Measurements from ENCODE around the gene YPEL1. TPM values are rescaled to one million over a fixed set of nuclear protein-coding genes. Genes with fewer than 3 reads are reported as not detected.

YPEL1 gene
- total RNA-seq, 1 experiment from 2014 or later = 3.1 TPM

GRCh38 chr22:21736948-21737347, 1.4 kb upstream of the YPEL1 start:
- Histone ChIP-seq H4K20me1 (ENCODE audit: insufficient read depth) (no peaks in the 10 kb centered on the region), H3K9ac (ENCODE audit: low read length) (no peak overlapping the region), H3K9me3 (ENCODE audit: control insufficient read depth in 1 of 2, insufficient read depth in 1 of 2, low read depth in 1 of 2, low read length in 2 of 2) (no peaks in the 10 kb centered on the region), H3K9me2 (ENCODE audit: insufficient read depth) (no peaks in the 10 kb centered on the region), H3K27ac (ENCODE audit: low read depth, low read length) (no peak overlapping the region), H2AFZ (ENCODE audit: low read depth, low read length, poor library complexity, severe bottlenecking) (no peak overlapping the region), H3K36me3 (ENCODE audit: control insufficient read depth in 1 of 2, insufficient read depth in 2 of 2, low read length in 2 of 2) (no peaks in the 10 kb centered on the region), H3K4me2 (ENCODE audit: low read length) (no peak overlapping the region), H3K79me2 (ENCODE audit: insufficient read depth, low read length) (no peaks in the 10 kb centered on the region), H3K27me3 (ENCODE audit: insufficient read depth, low read length) (no peaks in the 10 kb centered on the region), H3K4me3 (replicated peaks in 1 of 2; ENCODE audit: low read depth in 1 of 2, low read length in 2 of 2) (no peak overlapping the region), H3K4me1 (ENCODE audit: control insufficient read depth in 1 of 2, insufficient read depth in 2 of 2, low read length in 2 of 2) (peaks cover 8 to 16% of the 10 kb centered on the region in 2 experiments)
- BruUV-seq (replicated peaks) = no TSS peak
- CTCF ChIA-PET = no interaction called here
- intact Hi-C loops (cut with micrococcal nuclease) = no loop called here
- no peak for TF ChIP-seq REST (IDR thresholded peaks at IDR 0.05; ENCODE audit: low read depth)
- RAD21 ChIA-PET (ENCODE audit: low non-redundant PET in 1 of 2, low total read pairs in 2 of 2, uncharacterized antibody in 2 of 2, unreplicated experiment in 2 of 2) = no interaction called here
- POLR2A ChIA-PET = no interaction called here
- ATAC-seq = no peak
- DNase-seq (ENCODE audit: low read depth, low spot score) = no peak

- DNase-seq (ENCODE audit: low read depth, low spot score) (no peak), ATAC-seq (no peak; the same call in 1 of the 2 replicates)
- ChIA-PET RAD21 (ENCODE audit: low non-redundant PET in 1 of 2, low total read pairs in 2 of 2, uncharacterized antibody in 2 of 2, unreplicated experiment in 2 of 2) (no interaction called here), CTCF (interaction anchor here (1.4 kb wide), 1 partner anchor 10 kb away, joined by 5 read pairs; no protein-coding TSS in a partner anchor), POLR2A (interaction anchor here (0.6 kb wide), 1 partner anchor 71 kb away, joined by 3 read pairs; the partner anchor contains the start of gene PPIL2)
- H3K27me3 ChIP-seq (ENCODE audit: insufficient read depth, low read length) = no peaks in the 10 kb centered on the region
- H3K4me3 ChIP-seq (replicated peaks in 1 of 2; ENCODE audit: low read depth in 1 of 2, low read length in 2 of 2) = no peak overlapping the region
- no peaks in the 10 kb centered on the region for H3K36me3 ChIP-seq (ENCODE audit: control insufficient read depth in 1 of 2, insufficient read depth in 2 of 2, low read length in 2 of 2)
- H4K20me1 ChIP-seq (ENCODE audit: insufficient read depth) = no peaks in the 10 kb centered on the region
- H3K4me2 ChIP-seq (ENCODE audit: low read length) = 0 out of 2 replicates have a peak overlapping the region, but pooled peaks have one; percentile 96
- no peak overlapping the region for H3K9ac ChIP-seq (ENCODE audit: low read length)
- no peak overlapping the region for H2AFZ ChIP-seq (ENCODE audit: low read depth, low read length, poor library complexity, severe bottlenecking)
- intact Hi-C loops (cut with micrococcal nuclease) = no loop called here
- H3K27ac ChIP-seq (ENCODE audit: low read depth, low read length) = no peak overlapping the region
- BruUV-seq (replicated peaks) = no TSS peak
- no peaks in the 10 kb centered on the region for H3K9me2 ChIP-seq (ENCODE audit: insufficient read depth)
- H3K4me1 ChIP-seq (ENCODE audit: control insufficient read depth in 1 of 2, insufficient read depth in 2 of 2, low read length in 2 of 2) = peaks cover 8 to 16% of the 10 kb centered on the region in 2 experiments
- no peaks in the 10 kb centered on the region for H3K79me2 ChIP-seq (ENCODE audit: insufficient read depth, low read length)
- H3K9me3 ChIP-seq (ENCODE audit: control insufficient read depth in 1 of 2, insufficient read depth in 1 of 2, low read depth in 1 of 2, low read length in 2 of 2) = no peaks in the 10 kb centered on the region
- TF ChIP-seq SP1 (IDR thresholded peaks at IDR 0.05; ENCODE audit: low read depth) (no peak), POLR2A (IDR thresholded peaks at IDR 0.05; ENCODE audit: borderline replicate concordance, extremely low read depth, insufficient read depth, insufficient read length) (no peak), CEBPB (IDR thresholded peaks at IDR 0.05; ENCODE audit: low read depth) (no peak), FOSL1 (IDR thresholded peaks at IDR 0.05; ENCODE audit: low read depth) (no peak), YY1 (IDR thresholded peaks at IDR 0.05; ENCODE audit: extremely low read depth, insufficient replicate concordance, low read depth, low read length) (no peak), POLR2AphosphoS5 (IDR thresholded peaks at IDR 0.05; ENCODE audit: low read depth, low read length) (no peak), REST (IDR thresholded peaks at IDR 0.05; ENCODE audit: low read depth) (no peak), CBX3 (IDR thresholded peaks at IDR 0.05; ENCODE audit: low read depth) (no peak), SIN3A (IDR thresholded peaks at IDR 0.05; ENCODE audit: low read depth) (no peak), ZNF274 (IDR thresholded peaks at IDR 0.05; ENCODE audit: low read depth, low read length) (no peak), ATF3 (IDR thresholded peaks at IDR 0.05) (no peak), MAX (IDR thresholded peaks at IDR 0.05) (no peak)
These were observed 569 bp upstream of the YPEL1 start for GRCh38 chr22:21736084-21736642.
